ENCODE results near the gene SOX6.

- TF ChIP-seq, protein P1, sequence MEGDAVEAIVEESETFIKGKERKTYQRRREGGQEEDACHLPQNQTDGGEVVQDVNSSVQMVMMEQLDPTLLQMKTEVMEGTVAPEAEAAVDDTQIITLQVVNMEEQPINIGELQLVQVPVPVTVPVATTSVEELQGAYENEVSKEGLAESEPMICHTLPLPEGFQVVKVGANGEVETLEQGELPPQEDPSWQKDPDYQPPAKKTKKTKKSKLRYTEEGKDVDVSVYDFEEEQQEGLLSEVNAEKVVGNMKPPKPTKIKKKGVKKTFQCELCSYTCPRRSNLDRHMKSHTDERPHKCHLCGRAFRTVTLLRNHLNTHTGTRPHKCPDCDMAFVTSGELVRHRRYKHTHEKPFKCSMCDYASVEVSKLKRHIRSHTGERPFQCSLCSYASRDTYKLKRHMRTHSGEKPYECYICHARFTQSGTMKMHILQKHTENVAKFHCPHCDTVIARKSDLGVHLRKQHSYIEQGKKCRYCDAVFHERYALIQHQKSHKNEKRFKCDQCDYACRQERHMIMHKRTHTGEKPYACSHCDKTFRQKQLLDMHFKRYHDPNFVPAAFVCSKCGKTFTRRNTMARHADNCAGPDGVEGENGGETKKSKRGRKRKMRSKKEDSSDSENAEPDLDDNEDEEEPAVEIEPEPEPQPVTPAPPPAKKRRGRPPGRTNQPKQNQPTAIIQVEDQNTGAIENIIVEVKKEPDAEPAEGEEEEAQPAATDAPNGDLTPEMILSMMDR (conservative IDR thresholded peaks at IDR 0.05; ENCODE audit: low read length), result no peak
- TF ChIP-seq EZH2phosphoT487 (IDR thresholded peaks at IDR 0.05; ENCODE audit: borderline replicate concordance, low read depth, low read length), result no peak
Measured at GRCh38 chr11:16211407-16211806, 144.9 kb downstream of the SOX6 start.

Measured in OCI-LY7 (cell line).